Fibroblast of pulmonary artery (primary cell): ENCODE measurements around the gene FAN1.

ENCODE experiments used
- DNase-seq: peaks from one replicate; pipeline ENCODE4 v3.0.0-alpha.2; 2010; ENCODE audit warnings: low read depth
- H3K4me3 ChIP-seq: replicated peaks from 2 replicates; pipeline ENCODE4 v1.5.1; 2011; ENCODE audit warnings: low read depth, mild to moderate bottlenecking, control low read depth, low read length, moderate library complexity
- CTCF ChIP-seq: IDR thresholded peaks from 2 replicates; pipeline ENCODE4 v1.5.1; 2011; ENCODE audit warnings: mild to moderate bottlenecking, control low read depth, low read length, inconsistent platforms; ENCODE audit errors: missing control alignments

Gene FAN1

GRCh38 chr15:30903497-30904187 lies at the start of gene FAN1:
TSS of gene FAN1 (plus strand) at chr15:30903915. CDS start at chr15:30904664, 749 bp downstream.
- TF ChIP-seq CTCF: no peak
- H3K4me3 ChIP-seq: peak within 1 kb of the TSS; percentile 80
- DNase-seq: peak; percentile 88

- DNase-seq: peak; percentile 41
- peak; percentile 77 for TF ChIP-seq CTCF
- H3K4me3 ChIP-seq: no peak overlapping the region
These were observed 44.4 kb upstream of the FAN1 start for GRCh38 chr15:30859091-30859874.

- no peak for DNase-seq
- no peak overlapping the region for H3K4me3 ChIP-seq
- TF ChIP-seq CTCF: no peak
These were observed 38.5 kb upstream of the FAN1 start for GRCh38 chr15:30865257-30865656.

- TF ChIP-seq CTCF: no peak
- DNase-seq: no peak
- no peak overlapping the region for H3K4me3 ChIP-seq
These were observed 33.0 kb upstream of the FAN1 start for GRCh38 chr15:30870681-30871080.

- no peak for TF ChIP-seq CTCF
- no peak overlapping the region for H3K4me3 ChIP-seq
- no peak for DNase-seq
These were observed 31.4 kb upstream of the FAN1 start for GRCh38 chr15:30872341-30872748.

- no peak overlapping the region for H3K4me3 ChIP-seq
- no peak for DNase-seq
- no peak for TF ChIP-seq CTCF
These were observed 26.6 kb upstream of the FAN1 start for GRCh38 chr15:30877070-30877469.
